GM08714 (cell line): ENCODE data around the gene CCDC51.
"Not testable (repeated sequence)": the region's sequence is repeated elsewhere in the genome, so short reads cannot be mapped to it uniquely, and the experiment has no call there.

Source experiments
- H3K4me3 ChIP-seq: fragments of 200-500 bp; sonication (Bioruptor generic); 2 replicates; pipeline ENCODE4 v1.5.1; 2014; ENCODE audit warnings: mild to moderate bottlenecking, low read length, inconsistent platforms
- ZNF274 ChIP-seq: IDR thresholded peaks from 2 replicates; pipeline ENCODE4 v1.6.1; 2012; ENCODE audit warnings: mild to moderate bottlenecking, low read depth, low read length

The CCDC51 gene

DNA sequence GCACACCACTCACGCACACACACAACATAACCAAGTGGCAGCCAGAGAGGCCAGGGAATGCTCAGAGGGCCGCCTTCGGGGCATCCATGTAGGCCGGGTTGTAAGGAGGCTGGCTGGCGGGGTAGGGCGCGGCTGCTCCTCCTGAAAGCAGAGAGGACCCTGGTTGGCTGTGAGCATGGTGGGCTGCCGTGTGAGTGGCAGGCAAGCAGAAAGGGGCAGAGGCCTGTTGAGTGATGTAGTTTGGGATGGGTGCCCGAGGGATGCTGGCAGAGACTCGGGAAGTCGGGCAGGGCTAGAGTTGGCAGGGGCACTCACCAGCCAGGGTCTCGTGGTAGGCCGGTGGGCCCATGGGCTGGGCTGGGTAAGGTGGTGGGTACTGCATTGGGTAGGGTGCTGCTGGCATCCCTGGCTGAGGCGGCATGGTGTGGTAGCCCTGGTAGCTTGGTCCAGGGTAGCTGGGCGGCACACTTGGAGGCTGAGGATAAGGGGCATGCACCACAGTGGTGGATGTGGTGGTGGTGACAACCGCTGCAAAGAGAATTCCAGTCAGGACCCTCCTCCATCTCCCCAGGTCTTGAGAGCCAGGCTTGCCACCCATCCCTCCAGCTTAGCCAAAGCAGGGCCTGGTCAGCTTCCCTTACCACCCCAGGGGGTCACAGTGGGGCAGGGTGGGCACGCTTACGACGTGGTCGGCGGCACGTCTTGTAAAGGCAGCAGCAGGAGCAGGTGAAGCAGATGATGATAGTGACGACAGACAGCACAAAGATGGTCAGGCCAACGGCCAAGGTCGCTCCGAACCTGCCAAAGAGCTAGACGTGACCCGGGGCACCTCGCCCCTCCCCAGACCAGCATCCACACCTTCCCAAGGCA is 29.4 kb upstream of the CCDC51 start:
- no peak overlapping the region for H3K4me3 ChIP-seq
- TF ChIP-seq ZNF274: no peak

- H3K4me3 ChIP-seq: no peak overlapping the region
- no peak for TF ChIP-seq ZNF274
Observed at GRCh38 chr3:48468329-48468731, 28.4 kb upstream of the CCDC51 start.

DNA sequence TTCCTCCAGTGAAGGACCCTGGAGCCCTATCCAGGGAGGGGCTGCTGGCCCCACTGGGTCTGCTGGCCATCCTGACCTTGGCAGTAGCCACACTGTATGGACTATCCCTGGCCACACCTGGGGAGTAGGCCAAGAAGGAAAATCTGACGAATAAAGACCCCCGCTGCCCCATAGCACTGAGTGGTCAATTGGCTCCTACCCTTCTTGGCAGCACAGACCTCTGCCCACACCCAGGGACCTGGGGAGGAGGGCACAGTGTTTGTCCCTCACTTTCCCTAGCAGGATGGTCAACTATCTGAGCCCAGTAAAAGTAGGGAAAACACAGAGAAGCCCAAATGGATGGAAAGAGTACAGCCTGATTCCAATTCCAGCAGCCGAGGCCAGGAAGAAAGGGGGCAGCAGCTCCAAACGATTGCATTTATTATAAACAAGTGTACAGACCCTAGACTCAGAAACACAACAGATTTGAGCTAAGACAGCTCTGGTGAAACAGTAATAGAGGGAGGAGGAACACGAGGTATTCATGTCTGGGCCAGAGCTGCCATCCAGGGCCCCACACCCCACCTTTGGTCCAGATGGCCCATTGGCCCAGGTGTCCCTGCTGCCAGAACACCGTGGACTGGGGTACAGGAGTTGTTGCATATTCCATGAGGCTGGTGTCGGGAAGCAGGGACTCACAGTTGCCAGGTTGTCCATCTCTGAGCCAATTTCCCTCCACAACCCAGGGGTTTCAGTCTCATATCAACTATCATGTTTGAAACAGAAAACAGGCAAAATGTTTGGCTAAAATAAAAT is 27.8 kb upstream of the CCDC51 start:
- H3K4me3 ChIP-seq: peak overlapping the region; percentile 79; the same call in 1 of the 2 replicates
- TF ChIP-seq ZNF274: no peak

- TF ChIP-seq ZNF274: no peak
- H3K4me3 ChIP-seq: peak overlapping the region; percentile 79; the same call in 1 of the 2 replicates
Observed at GRCh38 chr3:48467110-48467454, 27.2 kb upstream of the CCDC51 start.

GRCh38 chr3:48466386-48467109 is 26.6 kb upstream of the CCDC51 start:
- TF ChIP-seq ZNF274: no peak
- H3K4me3 ChIP-seq: peak overlapping the region; percentile 79

DNA sequence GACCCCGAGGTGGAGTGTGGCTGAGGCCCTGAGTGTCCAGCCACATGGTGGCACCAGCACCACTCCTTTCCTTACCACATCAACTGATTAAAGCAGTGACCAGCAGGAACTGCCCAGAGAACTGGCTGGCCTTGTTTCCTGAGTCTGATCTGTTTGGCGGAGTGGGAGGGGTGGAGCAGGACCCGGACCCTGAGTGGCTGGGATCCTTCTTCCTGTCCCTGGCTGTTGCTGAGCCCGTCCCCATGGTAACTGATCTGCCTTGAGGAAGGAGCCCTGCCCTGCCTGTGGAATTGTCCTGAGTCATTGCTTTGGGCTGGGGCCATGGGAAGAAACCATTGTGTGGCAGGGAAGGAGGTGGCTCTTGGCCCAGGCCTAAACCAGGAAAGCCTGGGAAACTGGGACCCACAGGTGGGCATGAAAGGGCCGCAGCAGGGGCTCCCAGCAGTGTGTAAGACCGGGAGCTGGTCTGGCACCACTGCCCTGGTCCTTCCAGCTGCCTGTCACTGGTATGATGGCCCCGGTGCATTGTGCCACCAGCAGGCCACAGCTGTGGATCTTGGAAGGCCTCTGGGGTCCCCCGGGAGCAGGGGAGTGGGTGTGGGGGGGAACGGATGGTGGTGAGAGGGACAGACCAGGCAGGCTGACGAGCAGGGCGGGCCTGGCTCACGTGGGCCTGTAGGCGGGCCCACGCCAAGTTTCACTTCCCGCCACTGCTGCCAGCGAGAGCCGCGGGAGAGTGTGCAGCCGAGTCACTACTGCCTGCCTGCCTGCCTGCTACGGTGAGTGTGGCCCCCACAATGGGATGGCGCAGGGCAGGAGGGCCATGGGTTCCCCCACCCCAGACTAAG is 25.8 kb upstream of the CCDC51 start:
- no peak for TF ChIP-seq ZNF274
- peak overlapping the region; percentile 79 for H3K4me3 ChIP-seq

GRCh38 chr3:48465237-48465530 is 25.3 kb upstream of the CCDC51 start:
- no peak for TF ChIP-seq ZNF274
- no peak overlapping the region for H3K4me3 ChIP-seq

DNA sequence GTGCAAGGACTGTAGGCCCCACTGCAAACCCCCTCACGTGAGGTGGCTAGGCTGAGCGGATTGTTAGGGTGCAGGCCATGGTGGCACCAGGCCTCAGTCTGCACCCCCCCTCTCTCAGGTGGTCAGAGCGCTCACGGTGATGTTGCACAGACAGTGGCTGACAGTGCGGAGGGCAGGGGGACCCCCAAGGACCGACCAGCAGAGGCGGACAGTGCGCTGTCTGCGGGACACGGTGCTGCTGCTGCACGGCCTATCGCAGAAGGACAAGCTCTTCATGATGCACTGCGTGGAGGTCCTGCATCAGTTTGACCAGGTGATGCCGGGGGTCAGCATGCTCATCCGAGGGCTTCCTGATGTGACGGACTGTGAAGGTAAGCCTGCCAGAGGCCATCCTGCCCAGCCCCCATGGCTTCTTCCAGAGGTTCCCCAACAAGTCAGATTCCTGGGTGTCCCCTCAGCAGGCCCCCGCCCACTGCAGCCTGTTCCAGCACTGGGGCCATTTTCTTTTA is 24.8 kb upstream of the CCDC51 start:
- no peak for TF ChIP-seq ZNF274
- no peak overlapping the region for H3K4me3 ChIP-seq

DNA sequence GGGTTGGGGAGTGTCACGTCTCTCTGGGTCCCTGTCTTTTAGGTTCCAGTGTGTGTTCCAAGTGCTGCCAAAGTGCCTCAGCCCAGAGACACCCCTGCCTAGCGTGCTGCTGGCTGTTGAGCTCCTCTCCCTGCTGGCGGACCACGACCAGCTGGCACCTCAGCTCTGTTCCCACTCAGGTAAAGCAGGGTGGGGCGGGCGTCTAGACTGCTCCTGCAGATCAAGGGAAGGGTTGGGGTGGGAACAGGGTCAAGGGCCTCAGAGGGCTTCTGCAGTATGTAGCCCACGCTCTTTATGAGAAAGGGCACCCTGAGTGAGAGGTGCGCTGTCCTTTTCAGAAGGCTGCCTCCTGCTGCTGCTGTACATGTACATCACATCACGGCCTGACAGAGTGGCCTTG is 23.8 kb upstream of the CCDC51 start:
- no peak for TF ChIP-seq ZNF274
- no peak overlapping the region for H3K4me3 ChIP-seq

DNA sequence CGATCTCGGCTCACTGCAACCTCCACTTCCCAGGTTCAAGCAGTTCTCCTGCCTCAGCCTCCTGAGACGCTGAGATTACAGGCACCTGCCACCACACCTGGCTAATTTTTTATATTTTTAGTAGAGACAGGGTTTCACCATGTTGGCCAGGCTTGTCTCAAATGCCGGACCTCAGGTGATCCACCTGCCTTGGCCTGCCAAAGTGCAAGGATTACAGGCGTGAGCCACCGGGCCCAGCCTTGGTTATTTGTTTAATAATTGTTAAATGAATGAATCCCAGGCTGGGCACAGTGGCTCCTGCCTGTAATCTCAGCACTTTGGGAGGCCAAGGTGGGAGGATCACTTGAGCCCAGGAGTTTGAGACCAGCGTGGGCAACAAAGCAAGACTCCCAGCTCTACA is 21.8 kb upstream of the CCDC51 start:
- H3K4me3 ChIP-seq: not testable (repeated sequence)

GRCh38 chr3:48460517-48460902 is 20.6 kb upstream of the CCDC51 start:
- no peak overlapping the region for H3K4me3 ChIP-seq
- no peak for TF ChIP-seq ZNF274

DNA sequence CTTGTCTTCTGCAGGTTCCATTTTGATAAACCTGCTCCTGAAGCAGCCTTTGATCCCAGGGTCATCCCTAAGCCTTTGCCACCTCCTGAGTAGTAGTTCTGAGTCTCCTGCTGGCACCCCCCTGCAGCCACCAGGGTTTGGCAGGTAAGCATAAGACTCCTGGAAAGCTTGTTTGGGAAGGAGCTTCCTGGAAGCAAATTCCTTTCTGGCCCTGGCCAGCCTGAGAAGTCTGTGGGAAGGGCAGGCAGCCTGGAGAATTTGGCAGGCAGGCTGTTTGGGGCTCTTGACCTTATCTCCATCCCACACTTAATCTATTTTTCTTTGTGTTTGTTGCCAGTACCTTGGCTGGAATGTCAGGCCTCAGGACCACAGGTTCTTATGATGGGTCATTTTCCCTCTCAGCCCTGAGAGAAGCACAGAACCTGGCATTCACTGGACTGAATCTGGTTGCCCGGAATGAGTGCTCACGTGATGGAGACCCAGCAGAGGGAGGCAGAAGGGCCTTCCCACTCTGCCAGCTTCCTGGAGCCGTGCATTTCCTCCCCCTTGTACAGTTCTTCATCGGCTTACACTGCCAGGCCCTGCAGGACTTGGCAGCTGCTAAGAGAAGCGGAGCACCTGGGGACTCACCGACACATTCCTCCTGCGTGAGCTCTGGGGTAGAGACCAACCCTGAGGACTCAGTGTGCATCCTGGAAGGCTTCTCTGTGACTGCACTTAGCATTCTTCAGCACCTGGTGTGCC is 20.0 kb upstream of the CCDC51 start:
- H3K4me3 ChIP-seq: no peak overlapping the region
- TF ChIP-seq ZNF274: no peak

GRCh38 chr3:48459331-48459730 is 19.4 kb upstream of the CCDC51 start:
- H3K4me3 ChIP-seq: no peak overlapping the region
- TF ChIP-seq ZNF274: no peak
